NOMO-1 treated with dmso at 0.1 percent for 144 hours (cell line): ENCODE measurements around the gene EHHADH.

Experiments
- DNase-seq: peaks from one replicate; lab custom pipeline; 2025; ENCODE audit not compliant: unreplicated experiment; lab: John Stamatoyannopoulos, UW

The EHHADH gene

DNA sequence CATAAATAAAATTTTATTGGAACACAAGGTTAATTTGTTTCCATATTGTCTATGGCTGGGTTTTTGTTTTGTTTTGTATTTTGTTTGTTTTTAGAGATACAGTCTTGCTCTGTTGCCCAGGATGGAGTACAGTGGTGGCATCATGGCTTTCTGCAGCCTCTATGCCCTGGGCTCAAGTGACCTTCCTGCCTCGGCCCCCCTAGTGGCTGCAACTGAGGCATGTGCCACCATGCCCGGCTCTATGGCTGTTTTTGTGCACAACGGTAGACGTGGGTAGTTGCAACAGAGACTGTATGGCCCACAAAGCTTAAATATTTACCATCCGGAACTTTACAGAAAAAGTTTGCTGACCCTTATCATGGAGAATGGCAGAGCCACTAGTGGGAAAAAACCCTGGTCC, 54.2 kb downstream of the EHHADH start:
- no peak for DNase-seq

DNA sequence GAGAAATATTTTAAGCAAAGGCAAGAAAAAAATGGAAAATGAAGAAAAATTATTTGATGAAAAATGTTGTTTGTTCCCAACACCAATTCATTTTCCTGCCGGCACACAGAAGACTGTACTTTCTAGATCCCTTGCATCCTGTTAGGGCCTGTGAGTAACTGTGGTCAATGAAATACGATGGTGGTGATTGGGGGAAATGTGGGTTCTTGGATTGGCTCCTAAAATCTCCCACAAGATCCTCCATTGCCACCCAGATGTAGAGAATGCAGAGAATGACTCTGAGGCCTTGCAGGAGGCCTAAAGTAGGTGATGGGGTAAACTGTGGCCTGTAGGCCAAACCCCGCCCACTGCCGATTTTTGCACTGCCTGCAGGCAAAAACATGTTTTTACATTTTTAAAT, 54.6 kb downstream of the EHHADH start:
- no peak for DNase-seq

DNA sequence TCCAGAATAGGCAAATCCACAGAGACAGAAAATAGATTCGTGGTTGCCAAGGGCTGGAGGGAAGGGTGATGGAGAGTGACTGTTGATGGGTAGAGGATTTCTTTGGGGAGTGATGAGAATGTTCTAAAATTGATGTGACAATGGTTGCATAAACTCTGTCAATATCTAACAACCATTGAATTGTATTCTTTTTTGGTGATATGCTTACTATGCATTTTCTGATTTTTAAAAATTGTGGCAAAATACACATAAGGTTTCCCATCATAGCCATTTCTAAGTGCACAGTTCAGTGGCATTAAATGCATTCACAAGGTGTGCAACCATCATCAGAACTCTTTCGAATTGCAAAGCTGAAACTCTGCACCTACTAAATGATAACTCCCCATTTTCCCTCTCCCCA, 56.8 kb downstream of the EHHADH start:
- DNase-seq, result no peak

DNA sequence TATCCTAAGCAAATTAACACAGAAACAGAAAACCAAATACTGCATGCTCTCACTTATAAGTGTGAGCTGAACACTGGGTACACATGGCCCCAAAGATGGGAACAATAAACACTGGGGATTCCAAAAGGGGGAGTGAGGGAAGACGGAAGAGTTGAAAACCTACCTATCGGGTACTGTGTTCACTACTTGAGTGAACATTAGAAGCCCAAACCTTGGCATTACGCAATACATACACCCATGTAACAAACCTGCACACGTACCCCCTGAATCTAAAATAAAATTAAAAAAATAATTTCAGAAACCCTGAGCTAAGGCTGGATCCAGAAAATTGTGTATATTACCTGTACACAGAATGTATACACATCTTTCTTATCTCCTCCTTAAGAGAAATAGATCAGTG, 58.2 kb downstream of the EHHADH start:
- DNase-seq, result no peak

DNA sequence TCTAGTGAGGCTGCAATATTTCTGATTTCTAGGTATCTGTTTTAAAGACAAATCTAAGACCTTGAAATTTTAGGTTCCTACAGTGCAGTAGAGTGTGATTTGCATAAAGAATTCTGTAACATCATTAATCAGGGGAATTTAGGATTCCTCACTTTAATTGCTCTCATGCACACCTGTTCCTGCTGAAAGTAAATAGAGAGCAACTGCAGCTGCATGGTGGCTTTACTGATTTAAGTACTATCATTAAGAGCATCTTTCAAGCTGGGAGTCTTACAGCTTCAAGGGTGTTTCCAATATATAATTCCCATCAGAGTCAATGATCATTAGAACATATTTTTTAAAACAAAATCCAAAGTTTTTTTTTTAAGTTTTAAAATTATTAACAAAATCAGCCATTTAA, 65.0 kb downstream of the EHHADH start:
- no peak for DNase-seq

DNA sequence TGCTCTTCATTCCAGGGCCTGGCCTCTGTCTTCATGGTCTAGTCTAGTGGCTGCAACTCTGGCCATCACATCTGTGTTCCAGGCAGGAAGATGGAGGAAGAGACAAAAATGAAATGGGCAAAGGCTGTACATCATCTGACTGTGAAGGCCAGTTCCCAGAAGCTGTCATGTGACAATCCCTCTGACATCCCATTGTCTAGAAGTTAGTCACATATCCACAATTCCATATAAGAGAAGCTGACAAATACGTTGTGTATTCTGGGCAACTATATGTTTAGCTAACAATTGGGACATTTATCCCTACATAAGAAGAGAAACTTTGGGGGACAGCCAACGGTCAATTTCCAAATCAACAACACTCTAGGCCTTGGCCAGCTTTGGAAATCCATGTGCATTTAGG, 66.5 kb downstream of the EHHADH start:
- DNase-seq, result no peak

DNA sequence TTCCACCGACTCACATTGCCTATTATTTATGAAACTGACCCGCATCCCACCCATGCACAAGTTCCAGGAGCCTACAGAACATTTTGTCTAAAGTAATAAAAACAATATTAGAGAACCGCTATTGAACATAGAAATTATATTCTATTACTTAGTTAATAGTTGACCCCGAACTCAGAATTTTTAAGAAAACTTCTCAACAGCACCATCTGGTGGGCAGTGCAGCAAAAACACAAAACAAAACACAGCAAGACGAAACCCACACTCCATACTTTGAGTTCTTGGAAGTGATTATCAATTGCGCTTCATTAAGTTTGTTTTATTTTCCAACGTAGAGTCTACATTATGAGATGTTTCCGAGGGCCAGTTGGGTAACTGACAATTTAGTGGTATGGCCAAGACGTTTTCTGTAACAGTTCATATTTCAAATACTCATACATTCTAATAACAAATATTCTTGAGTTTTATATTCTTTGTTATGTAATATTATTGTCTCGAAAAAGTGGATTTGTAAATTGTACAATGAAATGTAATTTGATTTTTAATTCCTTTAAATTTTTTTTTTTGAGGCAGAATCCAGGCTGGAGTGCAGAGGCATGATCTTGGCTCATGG, 77.0 kb downstream of the EHHADH start:
- no peak for DNase-seq

DNA sequence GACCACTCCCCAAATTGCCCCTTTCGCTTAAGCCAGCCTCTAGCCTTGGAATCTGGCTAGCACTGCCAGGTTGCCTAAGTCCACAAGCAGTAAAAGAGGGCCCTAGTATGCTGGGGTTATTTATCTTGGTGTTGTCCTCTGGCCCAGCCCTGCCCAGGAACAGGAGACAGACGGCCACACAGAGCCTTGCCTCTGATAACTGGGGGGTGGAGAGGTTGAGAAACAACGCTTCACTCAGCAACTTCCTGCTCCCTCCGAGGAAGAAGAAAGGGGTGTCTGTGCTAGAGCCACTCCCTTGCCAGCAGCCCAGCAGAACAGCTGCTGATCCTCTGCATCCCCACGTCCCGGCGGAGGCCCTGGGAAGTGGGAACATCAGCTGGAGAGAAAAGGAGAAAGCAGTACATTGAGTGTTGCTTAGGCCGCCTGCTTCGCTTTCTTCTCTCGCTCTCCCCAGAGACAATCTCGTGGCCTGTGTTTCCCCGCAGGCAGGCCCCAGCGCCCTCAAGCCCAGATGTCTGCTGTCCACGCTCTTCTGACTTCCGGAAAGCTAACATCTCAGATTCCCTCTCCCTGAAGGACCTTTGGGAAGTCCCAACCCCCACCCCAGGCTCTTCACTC, 78.4 kb downstream of the EHHADH start:
- DNase-seq, result peak; percentile 90

DNA sequence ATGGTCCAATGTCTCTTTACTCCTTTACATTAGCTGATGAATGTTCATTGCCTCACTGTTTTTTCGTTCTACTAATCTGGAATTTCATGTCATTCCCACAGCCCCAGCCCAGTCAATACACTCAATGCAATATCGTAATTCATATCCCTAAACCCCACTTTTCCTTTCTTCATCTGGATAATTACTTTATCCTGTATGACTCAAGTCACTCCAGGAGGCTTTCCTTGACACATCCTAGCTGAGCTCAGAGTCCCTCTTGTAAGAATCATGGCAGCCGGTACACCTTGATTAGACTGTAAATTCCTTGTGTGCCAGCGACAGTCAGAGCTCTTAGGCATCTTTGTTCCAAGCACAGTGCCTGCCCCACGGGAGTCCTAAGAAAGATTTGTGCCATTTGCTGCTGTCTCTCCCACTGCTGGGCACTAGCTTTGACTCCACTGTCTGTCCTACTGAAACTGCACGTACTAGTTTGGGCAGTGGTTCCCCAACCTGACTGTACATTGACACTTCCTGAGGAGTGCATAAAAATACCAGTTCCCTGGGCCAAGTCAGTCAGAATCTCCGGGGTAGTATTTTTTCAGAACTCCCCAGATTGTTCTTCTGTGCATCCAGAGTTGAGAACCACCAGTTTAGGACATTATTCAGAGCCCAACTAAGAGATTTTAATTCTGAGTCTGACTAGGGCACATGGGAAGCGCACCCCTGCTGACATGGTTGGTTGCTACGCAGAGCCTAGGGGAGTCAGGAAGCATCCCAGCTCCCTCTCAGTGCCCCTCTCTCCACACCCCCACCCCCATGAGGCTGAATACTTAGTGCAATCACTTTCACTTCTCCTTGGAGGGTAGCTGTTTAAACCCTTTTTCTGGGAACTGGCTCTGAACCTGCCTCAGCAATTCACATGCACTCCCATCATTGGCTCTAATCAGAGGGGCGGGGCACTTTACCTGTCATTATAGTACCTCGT, 81.5 kb downstream of the EHHADH start:
- DNase-seq, result peak; percentile 35

DNA sequence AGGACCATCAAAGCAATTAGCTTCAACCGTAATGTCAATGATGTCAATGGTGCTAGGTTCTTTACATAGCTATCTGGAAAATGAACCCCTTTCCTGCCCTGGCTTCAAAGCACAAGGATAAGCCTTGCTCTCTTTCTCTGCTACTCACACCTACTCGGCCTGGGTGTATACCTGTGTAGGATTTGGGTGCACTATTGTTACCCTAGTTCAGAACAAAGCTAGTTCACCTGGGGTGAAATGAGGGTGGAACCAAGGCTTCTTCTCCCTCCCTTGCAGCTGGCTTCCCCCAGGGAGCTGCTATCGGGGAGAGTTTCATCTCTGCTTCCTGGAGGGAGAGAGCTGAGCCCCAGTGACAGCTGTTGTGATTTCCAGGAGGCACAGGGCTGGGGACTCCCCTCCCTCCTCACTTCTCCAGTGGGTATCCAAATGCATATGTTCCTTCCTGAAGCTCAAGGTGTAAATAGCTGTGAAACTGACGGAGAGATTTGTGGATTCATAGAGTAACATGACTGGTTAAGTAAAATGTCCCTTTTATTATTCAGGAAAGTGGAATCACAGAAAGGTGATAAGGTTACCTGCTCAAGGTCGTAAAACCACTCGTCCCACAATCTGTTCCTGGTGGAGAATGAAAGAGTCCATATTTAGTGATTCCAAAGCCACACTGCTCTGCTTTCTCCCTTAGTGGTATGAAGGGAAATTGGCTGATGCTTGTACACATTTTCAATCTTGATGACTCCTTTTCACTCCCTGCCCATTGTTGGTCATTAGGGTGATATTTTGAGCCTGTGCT, 89.2 kb downstream of the EHHADH start:
- no peak for DNase-seq

DNA sequence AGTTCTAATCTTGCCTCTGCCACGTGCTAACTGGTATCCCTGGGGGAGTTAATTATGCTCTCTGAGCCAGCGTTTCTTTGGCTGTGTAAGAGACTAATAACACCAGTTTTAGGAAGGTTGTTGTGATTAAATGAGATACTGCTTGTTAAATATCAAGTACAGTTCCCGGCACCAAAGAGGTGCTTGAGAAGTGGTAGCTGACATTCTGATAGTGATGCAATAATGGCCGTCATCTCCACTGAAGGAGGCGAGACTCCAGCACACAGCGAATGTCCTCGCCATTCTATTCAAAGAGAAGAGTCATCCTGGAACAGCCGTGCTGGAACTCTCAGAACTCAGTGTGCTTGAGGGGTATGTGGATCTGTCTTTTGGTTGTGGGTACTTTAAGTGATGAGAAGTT, 91.2 kb downstream of the EHHADH start:
- no peak for DNase-seq

DNA sequence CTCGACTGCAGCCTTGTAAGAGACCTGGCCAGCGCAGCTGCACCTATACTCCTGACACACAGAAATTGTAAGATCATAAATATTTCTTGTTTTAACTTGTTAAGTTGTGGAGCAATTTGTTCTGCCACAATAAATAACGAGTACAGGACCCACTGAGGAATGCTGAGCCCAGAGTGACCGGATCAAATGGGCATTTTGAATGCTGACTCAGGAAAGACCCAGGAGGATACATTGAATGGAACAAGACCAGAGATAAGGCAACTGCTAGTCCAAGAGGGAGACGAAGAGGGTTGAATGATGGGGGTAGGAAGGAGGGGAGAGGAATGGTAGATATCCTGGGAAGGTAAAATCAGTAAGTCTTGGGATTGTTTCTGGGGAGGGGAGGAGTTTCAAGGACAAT, 92.1 kb downstream of the EHHADH start:
- DNase-seq, result no peak

DNA sequence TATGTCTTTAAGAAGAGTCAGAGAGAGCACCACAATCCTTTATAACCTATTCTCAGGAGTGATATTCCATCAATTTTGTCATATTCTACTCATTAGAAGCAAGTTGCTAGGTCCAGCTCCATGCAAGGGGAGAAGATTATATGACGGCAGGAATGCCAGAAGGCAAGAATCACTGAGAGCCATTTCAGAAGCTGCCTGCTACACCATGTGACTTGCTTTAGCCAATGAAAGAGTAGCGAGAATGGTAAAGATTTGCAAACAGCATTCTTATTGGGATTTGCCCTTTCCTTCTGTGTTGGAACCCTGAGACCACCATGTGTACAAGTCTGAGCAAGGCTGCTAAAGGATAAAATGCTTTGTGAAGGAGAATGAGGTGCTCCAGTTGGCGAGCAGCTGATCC, 96.5 kb downstream of the EHHADH start:
- DNase-seq, result no peak

DNA sequence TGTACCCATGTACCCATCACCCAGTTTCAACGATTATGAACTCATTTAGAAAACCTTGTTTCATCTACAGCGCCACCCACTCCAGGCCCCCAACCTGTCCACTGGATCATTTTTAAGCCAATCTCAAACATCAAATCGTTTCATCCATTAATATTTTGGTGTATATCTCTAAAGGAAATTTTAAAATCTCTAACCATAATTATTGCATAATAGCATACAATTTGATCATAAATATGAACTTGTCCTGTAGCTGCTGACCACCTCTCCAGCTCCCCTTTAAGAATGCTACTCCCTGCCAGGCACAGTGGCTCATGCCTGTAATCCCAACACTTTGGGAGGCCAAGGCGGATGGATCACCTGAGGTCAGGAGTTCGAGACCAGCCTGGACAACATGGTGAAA, 98.2 kb downstream of the EHHADH start:
- DNase-seq, result no peak

DNA sequence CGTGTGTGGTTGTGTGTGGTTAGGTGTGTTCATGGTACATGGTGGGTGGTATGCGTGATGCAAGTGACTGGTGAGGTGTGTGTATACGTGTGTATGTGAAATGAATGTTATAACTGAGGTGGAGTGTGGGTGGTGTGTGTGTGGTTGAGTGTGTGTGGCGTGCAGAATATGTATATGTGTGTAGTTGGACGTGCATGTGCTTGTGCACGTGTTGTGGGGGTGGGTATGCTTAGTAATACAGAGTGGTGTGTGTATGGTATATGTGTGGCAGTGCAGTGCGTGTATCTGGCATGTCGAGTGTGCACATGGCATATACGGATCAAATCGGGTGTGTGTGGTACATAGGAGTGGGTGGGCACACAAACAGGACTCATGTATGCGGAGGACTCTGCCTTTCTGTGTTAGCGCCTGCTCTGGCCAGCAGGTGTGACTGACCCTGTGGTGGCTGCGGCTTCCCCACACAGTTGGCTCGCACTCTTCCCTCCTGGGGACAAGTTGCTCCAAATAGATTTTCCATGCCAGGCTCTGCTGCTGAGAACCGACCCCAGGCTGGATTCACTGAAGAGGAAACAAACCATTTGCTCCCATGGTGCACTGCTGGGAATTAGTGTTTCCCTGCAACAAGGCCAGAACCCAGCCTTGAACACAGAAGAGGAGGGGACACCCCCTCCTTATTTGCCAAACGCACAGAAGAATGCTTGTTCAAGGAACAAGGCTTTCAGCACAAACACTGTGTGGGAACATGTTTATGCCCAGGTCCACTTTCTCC, 99.8 kb downstream of the EHHADH start:
- DNase-seq, result no peak

DNA sequence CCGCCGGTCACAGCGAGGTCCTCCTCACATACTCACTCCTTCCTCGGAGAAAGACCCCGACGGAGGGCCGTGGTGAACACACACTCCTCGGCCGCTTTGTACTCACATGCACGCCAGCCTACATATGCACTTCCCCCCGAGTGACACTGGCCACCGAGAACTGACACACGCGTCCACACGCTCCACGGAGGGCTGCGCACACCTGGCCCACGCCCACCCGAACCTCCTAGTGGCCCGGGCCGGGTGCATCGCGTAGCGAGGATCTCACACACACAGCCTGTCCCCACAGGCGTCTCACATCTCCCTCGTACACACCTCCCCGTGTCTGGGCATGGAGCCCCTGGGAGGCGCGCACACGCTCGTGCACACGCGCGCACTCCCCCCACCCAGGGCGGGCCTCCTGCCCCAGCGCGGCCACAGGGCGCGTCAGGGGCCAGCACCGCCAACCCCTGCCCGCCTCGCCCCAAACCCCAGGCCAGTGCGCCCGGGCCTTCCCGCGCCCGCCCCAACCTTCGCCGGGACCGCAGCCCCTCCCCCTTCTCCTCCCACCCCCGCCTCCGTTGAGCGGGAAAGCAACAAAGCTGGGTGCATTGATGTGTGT, 100.6 kb downstream of the EHHADH start:
- DNase-seq, result no peak

DNA sequence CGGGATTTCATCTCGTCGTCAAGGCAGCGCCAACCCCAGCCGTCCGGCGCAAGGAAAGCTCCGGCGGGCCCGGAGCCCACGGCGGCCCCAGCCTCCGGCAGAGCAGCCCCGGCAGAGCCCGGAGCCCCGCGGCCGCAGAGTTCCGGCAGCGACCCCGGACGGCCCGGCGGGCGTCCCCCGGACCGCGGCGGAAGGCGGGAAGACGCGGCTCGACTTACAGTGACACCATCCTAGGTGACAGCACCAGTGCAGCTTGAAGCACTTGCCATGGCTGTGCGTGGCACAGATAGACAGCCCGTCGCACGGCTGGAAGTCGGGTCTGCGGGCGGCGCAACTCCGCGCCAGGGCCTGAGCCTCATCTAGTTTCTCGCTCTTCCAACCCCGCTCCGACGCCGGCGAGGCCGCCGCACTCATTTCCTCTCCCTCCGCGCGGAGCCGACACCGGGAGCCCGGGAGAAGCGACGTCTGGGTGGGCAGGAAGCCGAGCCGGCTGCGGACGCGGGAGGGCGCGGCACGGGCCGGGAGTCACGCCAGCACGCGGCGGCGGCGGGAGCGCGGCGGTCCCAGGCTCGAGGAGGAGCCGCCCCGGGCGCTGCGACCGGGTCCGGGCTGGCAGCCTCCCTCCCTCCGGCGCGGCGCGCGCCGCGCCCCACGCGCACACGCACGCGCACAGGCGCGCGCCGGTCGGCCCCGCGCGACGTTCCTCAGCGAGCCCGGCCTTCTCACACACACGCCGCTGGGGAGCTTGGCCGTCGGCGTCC, 101.3 kb downstream of the EHHADH start, which contains the start of gene C3orf70:
TSS of gene C3orf70 (minus strand) at position 651 of the 761 bp plus-strand sequence. CDS start at position 414, 237 bp downstream.
- DNase-seq, result no peak

DNA sequence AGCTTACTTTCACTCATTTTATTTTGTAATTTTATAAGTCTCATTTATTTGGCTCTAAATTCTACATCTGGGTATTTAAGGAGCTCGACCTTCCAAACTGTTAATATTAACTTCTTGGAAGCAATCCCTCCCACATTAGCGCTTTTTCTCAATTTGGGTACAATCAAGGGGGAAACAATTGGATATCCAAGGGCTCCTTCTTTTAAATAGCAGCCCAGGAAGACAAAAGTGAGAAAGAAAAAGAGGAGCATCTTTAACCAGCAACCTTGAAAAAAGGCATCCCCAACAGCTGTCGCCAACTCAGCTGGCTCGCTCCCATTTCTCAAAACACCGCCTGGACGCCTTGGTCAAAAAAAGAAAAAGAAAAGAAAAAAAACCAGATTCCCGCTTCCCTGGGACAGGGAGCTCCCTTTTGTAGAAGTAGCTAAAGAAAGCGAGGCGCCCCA, 101.9 kb downstream of the EHHADH start:
- no peak for DNase-seq
